Fibroblast of upper back skin (primary cell): Measurements from ENCODE around the gene ZNF135.

Experiments
- DNase-seq: peaks from one replicate; pipeline ENCODE4 v3.0.0-alpha.2; 2013

Gene ZNF135

DNA sequence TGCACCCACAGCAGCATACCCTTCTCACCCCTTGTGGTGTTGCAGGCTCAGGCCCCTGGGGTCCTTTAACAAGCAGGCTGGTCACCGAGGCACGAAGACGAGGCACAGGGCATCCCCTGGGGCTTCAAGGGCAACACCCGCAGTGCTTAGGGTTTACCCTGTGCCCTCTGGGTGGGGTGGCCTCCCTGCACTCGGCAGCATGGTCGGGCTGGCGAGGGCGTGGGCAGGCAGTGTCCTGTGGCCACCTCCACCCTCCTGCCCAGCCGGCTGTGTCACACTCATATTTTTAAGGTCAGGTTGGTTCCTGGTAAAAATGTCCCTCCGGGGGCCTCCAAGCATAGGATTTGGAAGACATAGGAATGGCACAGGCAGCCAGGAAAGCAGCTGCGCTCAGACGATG lies 11.4 kb upstream of the ZNF135 start:
- no peak for DNase-seq

DNA sequence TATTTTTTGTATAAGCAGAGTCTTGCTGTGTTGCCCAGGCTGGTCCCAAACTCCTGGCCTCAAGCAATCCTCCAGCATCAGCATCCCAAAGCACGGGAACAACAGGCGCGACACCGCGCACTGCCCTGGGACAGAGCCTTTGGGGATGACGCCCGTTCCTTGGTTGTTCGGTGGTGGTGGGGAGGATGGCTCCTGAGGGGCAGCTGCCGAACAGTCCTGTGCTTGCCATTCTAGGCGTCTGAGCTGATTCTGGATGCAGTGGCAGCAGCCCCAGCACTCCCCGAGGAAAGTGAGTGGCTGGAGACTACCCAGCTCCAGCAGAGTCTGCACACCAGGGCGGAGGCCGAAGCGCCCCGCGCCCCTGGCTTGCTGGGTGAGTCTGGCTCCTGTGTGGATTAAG lies 6.8 kb upstream of the ZNF135 start:
- DNase-seq = no peak

DNA sequence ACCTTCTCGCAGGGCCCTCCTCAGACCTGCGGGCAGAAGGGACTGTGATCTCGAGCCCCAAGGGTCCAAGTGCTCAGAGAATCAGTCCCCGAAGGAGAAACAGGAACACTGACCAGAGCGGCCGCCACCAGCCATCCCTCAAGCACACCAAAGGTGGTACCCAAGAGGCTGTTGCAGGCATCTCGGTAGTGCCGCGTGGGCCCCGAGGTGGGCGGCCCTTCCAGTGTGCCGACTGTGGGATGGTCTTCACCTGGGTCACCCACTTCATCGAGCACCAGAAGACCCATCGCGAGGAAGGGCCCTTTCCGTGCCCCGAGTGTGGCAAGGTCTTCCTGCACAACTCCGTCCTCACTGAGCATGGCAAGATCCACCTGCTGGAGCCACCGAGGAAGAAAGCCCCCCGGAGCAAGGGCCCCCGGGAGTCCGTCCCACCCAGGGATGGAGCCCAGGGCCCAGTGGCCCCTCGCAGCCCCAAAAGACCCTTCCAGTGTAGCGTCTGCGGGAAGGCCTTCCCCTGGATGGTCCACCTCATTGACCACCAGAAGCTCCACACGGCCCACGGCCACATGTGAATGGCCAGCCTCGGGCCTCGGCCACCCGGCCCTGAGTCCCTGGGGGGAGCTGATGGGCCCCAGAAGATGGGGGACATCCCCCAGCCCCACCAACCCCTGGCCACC lies 5.5 kb upstream of the ZNF135 start:
- DNase-seq = no peak

DNA sequence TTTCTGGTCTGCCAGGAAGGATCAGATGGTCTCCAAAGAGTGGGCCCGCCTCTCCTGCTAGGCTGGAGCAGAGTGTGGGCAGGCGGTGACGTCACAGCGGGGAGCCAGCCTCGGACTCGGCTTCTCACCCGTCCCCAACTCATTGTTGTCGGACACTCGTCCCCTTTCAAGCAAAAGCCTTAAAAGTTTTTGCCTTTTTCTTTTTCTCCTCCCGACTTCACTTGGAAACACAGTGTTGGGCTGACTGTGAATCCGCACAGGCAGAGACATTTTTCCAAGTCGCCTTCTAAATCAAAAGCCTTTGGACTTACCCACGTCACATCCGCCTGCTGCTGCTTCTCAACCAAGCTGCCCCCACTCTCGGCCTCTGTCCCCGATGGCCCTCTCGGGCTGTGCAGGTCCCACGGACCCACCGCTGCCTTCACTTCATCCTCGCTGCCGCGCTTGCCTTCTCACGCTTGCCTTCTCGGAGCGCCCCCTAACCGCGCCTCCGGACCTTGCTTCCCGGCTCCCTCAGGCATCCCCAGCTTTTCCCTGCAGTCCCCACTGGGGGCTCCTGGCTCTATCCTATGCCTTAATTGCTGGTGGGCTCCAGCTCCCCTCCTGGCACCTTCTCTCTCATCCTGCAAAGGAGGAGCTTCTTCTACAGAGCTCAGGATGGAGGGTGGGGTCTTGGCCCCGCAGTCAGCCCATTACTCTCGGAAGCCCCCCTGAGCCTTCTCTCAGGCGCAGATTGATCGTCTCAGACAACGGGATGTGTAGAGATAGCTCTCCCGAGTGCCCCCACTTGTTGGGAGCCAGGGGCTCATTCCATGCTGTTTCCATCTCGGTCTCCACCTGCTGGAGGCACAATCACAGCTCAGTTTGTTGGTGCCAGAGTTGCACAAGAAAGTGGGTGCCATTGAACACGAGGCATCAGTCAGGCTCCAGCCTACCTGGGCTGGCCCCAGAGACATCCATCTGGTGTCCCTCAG lies 3.9 kb upstream of the ZNF135 start:
- no peak for DNase-seq

DNA sequence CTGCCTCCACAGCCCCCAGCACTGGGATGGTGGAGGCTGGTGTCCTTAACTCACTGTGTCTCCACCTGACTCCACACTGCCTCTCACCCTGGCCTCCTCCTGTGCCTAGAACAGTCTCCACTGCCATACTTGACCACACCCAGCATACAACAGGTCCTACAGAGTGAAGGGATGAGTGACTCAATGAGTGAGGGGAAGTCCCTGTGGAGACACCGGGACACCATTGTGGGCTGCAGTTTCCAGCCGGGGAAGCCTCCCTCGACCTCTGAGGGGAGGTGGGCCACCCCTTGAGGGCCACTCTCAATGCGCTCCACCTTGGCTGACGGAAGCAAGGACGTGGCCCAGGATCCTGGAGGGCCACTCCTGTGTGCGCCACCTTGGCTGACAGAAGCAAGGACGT lies 2.8 kb upstream of the ZNF135 start:
- no peak for DNase-seq

DNA sequence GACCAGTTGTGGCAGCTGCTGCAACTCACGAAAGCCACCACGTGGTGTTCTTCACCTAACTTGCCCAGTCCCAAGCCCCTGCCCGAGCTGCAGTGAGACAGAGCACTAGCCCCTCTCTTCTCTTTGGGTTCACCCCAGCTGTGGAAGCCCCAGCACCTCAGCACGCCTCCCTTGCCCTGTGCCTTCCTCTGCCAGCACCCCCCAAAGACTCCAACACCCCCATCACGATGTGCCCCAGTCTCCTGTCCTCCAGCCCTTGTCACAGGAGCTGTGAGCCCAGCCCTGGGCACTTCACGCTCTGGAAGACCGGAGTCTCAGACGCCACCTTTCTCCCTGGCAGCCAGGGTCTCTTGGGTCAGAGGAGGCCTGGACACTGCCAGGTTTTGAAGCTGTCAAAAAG lies 2.2 kb upstream of the ZNF135 start:
- DNase-seq = no peak

DNA sequence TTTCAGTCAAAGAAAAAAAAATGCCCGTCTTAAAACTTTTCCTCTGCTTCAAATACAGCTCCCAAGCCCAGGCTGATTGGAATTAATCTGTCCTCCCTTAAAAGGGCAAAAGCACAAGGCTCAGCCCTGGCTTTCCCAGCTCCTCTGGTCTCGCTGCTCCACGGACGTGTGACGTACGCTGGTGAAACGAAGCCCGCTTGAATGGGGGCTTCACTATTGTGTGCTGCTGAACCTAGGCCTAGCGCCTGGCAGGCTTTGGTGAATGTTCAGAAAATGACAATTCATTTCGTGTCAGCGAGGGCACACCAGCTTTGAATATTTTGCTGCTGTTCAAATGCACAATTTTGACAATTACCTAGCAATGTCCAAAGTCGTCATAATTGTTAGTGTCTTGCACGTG lies 615 bp upstream of the ZNF135 start:
- no peak for DNase-seq

DNA sequence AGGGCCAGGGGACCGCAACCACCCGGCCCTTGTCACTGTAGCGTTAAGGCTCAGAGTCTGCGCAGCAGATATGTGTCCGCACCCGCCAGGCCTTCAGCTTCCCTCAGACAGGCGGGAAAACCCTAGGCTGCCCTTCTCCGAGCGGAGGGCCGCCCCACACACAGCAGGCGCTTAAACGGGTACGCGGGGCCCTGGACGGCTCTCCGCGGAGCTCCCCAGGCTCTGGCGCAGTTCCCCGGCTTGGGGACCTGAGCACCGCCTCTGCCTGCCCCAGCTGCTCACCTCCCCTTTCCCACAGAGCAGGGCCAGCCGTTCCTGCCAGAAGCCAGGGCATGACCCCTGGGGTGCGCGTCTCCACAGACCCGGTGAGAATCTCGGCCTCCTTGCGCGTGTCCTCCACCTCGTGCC lies 593 bp downstream of the ZNF135 start:
- no peak for DNase-seq

DNA sequence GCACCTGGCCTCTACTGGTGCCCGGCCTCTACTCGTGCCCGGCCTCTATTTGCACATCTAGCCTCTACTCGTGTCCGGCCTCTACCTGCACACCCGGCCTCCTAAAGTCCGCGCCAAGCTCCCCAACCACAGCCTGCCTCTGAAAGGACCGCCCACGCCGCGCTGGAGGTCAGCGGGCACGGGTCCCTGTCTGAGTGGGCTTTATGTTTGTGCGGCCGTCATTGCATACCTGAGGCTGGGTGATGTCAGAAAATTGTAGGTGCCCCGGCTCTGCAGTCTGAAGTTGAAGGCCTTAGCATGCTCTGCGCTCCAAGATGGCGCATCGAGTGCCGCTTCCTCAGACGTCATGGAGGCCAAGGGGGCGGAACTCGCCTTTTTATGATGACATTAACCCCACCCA lies 1.1 kb downstream of the ZNF135 start:
- no peak for DNase-seq

DNA sequence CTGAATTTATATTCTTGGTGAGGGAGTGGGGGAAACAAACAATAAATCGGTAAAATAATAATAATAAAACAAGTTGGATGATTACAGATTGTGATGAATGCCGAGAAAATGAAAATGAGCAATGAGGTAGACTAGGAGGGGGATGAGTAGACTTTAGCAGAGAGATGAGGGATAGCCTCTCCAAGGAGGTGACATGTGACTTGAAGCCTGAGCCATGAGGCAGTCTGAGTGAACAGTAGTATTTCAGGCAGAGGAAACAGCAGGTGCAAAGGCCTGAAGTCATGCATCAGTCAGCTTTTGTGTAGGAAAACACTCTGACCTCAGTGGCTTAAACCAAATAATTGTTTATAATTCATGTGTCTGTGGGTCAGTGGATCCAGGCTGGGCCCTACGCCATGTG lies 4.6 kb downstream of the ZNF135 start:
- DNase-seq = no peak

DNA sequence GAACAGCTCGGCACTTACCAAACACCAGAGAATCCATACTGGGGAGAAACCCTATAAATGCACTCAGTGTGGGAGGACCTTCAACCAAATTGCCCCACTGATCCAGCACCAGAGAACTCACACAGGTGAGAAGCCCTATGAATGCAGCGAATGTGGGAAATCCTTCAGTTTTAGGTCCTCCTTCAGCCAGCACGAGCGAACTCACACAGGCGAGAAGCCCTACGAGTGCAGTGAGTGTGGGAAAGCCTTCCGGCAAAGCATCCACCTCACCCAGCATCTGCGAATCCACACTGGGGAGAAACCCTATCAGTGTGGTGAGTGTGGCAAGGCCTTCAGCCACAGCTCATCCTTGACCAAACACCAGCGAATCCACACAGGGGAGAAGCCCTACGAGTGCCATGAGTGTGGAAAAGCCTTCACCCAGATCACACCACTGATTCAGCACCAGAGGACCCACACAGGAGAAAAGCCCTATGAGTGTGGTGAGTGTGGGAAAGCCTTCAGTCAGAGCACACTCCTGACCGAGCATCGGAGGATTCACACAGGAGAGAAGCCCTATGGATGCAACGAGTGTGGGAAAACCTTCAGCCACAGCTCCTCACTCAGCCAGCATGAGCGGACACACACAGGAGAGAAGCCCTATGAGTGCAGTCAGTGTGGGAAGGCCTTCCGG lies 8.3 kb downstream of the ZNF135 start:
- DNase-seq = no peak

DNA sequence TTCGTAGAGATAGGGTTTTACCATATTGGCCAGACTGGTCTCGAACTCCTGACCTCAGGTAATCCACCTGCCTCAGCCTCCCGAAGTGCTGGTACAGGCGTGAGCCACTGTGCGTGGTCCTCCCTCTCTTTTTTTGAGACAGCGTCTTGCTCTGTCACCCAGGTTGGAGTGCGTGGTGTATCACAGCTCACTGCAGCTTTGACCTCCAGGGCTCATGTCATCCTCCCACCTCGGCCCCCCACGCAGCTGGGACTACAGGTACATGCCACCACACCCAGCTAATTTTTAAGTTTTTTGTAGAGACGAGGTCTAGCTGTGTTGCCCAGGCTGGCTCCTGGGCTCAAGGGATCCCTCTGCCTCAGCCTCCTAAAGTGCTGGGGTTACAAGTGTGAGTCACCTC lies 20.7 kb downstream of the ZNF135 start:
- no peak for DNase-seq

DNA sequence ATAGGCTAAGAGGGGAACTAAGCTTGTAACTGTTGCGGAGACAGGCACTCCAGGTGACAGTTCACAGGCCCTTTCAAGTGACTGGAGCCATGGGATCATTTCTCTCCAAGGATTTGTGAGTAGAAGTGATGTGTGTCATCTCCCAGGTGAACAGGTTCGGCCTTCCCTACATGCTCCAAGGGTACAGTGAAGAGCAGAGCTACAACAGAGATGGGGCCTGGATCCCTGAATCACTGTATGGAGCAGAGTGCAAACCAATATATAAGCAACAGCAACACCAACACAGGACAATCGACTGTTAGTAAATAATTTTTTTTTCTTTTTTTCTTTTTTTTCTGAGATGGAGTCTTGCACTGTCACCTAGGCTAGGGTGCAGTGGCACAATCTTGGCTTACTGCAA lies 23.9 kb downstream of the ZNF135 start:
- no peak for DNase-seq

DNA sequence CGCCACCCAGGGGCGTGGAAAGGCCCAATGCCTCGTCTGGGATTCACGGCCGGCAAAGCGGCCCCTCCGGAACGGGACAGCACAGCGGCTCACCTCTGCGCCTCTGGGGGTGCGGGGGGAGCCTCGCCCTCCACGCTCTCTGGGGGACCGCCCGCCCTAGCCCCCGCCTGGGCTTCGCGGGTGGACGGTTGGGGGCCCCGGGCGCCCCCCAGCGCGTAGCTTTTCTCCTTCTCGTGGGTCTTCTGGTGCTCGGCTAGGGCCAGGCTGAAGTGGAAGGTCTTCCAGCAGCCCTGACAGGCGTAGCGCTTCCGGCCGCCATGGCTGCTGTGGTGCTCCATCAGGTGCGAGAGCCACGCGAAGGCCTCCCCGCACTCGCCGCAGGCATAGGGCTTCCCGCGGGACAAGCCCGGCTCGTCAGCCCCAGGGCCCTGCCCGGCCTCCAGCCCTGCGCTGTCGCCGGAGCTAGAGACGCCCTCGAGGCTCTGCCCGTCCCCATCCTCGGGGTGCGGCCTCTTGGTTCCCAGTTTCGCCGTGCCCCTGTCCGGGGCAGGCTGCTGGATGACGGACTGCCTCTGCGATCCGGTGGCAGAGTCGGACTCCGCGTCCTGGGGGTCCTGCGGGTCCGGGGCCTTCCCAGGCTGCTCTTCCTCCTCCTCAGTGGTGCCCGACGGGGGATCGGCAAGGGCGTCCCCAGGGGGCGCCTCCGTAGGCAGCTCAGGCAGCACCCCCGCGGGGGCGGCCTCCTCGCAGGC lies 25.7 kb downstream of the ZNF135 start:
- DNase-seq = no peak

DNA sequence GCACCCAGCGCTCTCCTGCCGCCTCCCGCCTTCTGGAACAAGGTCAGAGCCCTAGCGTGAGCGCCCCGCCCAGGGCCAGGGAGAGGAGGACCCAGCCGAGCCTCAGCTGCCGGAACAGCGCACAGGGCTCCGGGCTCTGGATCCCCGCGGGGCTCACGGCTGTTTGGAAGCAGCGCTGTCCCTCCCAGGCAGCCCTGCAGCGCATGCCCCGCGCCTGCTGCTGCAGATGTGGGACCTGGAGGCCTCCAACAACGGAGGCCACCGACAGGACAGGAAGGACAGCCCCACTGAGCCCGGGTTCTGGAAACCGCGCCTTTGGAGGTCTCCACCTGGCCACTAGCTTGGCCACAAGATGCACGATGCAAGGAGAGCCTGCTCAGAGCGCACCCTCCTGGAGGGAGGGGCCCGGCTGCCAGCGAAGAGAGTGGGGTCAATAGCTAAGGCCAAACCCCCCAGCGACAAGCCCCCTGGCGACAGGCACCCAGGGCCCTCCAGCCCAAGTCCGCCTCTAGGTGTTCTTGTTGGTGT lies 26.3 kb downstream of the ZNF135 start:
- DNase-seq = no peak

DNA sequence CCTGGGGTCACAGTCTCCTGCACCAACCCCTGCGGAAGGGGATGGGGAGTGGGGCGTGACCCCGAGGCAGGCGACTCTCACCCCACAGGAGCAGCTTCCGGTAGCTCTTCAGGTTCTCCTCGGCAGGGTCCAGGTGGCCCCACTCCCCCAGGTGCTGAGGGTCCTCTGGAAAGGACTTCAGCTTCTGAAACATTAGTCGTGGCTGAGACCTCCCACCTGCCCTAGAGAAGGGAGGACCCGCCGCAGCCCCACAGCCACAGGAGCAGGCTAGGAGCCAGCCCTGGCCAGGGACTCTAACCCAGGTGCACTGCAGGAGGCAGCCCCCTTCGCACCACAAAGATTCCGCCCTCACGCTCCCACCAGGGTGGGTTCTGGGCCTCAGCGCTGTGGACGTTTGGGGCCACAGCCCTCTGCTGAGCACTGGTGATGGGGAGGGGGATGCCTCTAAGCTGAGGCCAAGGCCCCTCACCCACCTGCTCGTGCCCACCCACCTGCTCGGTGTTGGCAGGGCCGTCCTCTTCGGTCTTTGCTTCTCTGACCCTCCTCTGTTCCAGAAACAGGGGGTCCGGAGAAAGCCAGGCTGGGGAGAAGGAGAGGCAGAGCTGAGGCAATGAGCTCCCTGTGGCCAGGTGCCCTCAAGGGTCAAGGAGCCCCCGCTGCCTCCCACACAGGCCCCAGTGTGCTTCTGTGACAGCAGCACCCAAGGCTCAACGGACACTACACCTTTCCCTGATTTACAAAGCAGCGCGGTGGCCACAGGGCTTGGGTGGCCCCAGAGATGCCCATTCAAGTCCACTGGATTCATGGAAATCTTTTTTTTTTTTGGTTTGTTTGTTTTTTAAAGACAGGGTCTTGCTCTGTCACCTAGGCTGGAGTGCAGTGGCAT lies 28.0 kb downstream of the ZNF135 start:
- no peak for DNase-seq

DNA sequence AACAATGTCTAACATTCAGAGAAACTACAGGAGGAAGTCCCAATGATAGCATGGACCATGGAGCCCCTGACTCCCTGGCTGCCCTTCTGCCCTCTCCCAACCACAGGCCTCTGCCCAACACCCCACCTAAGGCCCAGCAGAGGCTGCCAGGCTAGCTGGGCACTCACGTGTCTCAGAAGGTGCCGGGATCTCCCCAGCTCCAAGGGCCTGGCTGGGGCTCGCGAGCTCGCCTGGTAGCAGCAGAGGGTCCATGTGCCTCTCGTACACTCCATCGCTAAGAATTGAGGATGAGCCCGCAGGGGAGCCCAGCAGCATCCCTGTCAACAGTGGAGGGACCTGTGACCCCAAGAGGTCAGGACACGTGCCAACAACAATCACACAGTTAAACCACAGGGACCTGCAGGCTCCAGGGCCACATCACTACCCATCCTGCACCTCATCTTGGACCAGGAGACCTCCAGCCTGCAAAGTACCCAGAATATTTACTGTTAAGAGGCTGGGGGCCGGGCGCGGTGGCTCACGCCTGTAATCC lies 29.5 kb downstream of the ZNF135 start:
- DNase-seq = no peak

DNA sequence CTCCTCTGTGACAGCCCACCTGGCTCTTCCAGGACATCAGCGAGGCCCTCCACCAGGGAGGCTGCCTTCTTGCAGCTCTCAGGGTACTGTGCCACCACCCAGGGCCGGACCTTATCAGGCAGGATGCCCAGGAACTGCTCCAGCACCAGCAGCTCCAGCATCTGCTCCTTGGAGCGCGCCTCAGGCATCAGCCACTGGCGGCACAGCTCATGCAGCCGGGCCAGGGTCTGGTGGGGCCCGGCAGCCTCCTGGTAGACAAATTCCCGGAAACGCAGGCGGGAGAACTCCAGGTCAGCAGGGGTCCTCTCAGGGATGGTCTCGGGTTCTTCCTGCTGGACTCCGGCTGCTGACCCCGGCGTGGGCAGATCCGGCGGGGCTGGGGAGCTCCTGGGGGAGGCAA lies 30.8 kb downstream of the ZNF135 start:
- DNase-seq = no peak

DNA sequence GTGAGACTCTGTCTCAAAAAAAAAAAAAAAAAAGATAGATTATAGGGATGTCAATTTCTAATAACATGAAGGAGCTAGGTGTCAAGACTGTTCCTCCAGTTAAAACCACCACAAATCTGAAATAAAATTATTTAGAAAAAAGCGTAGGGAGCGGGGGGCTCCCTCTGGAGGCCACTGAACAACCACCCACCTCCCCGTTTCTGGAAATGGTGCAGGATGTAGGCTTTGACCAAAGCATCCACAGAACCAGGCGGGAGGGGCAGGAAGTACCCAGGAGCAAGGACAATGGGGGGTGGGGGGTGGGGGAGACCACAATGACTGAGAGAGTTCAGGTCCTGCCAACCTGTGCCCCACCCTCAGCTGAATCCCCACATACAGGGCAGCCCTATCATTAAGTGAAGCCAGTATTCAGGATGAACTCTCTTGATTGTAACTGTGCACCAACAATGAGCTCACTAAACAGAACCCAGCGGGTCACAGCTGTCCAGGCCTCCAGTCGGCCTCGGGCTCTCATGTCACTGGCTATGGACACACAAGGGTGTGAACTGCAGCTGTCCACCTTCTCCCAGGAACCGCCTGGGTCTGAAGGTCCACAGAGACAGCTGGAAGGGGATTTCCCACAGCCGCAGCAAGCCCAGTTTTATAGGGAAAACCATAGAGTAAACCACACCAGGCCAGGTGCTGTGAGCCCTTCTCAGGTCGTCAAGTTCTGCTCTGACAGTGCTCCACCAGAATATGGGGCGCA lies 32.3 kb downstream of the ZNF135 start:
- DNase-seq = no peak

DNA sequence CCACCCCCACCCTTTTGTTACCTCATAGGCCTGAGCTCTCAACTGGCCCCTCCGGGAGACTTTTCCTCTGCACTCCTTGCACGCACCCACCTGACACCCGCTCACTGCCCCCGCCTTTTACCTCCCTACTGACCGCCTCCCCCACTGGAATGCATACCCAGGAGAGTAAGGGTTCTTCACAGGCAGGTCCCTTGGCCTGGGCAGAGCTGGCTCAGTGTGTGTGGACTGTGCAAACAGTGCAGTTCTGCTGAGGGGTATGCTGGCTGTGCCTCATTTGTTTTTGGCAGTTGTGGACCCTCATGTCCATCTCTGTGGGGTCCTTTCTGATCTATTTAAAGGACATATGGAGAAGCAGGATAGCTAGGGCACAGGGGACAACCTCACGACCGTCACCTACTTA lies 34.0 kb downstream of the ZNF135 start:
- no peak for DNase-seq

DNA sequence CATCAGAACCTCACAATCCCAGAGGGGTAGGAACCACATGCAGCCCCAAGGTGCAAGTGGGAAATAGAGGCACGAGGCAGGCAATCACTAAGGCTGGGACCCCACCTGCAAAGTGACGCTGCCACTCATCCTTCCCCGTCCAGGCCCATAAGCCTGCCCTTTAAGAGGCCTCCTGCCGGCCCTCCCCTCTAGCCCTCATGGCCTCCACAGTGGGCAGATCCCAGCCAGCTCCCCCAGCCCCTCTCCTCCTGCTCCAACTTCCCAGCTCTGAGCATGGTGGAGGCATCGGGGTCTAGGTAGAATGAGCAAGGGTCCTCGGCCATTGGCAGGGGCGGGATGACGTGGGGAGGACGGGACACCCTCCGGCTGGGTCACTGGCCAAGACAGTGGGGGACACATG lies 36.2 kb downstream of the ZNF135 start:
- DNase-seq = no peak
